Endodermal cell (in vitro differentiated cells): Measurements from ENCODE around the gene NUDT8. TPM values are rescaled to one million over a fixed set of nuclear protein-coding genes. Genes with fewer than 3 reads are reported as not detected.

Experiments
- DNase-seq: peaks from one replicate; pipeline ENCODE4 v3.0.0-alpha.2; 2017
- H3K27ac ChIP-seq: 2 replicates; pipeline ENCODE4 v1.5.1; 2013; ENCODE audit warnings: mild to moderate bottlenecking, low read depth, low read length, moderate library complexity
- H3K27me3 ChIP-seq: 2 replicates; pipeline ENCODE4 v1.6.1; 2013; ENCODE audit warnings: mild to moderate bottlenecking, low read length, moderate library complexity; ENCODE audit not compliant: insufficient read depth, control insufficient read depth, poor library complexity, severe bottlenecking
- H3K36me3 ChIP-seq: 2 replicates; pipeline ENCODE4 v1.7.0; 2013; ENCODE audit warnings: mild to moderate bottlenecking, low read length, moderate library complexity; ENCODE audit not compliant: control insufficient read depth, insufficient read depth
- H3K4me1 ChIP-seq: one replicate; pipeline ENCODE4 v1.7.0; 2013; ENCODE audit warnings: low read length; ENCODE audit not compliant: control insufficient read depth, insufficient read depth
- H3K4me3 ChIP-seq: 2 replicates; pipeline ENCODE4 v1.5.1; 2013; ENCODE audit warnings: mild to moderate bottlenecking, low read length, moderate library complexity
- H3K9ac ChIP-seq: 2 replicates; pipeline ENCODE4 v1.6.1; 2013; ENCODE audit warnings: mild to moderate bottlenecking, low read length, moderate library complexity; ENCODE audit not compliant: poor library complexity, severe bottlenecking; ENCODE audit errors: extremely low read depth
- H3K9me3 ChIP-seq: 2 replicates; pipeline ENCODE4 v1.6.1; 2013; ENCODE audit warnings: mild to moderate bottlenecking, low read length, moderate library complexity; ENCODE audit not compliant: control insufficient read depth
- H3K27ac Mint-ChIP-seq: 2 replicates; pipeline ENCODE4 v1.8.0; 2020; ENCODE audit warnings: mixed read lengths
- H3K27me3 Mint-ChIP-seq: 2 replicates; pipeline ENCODE4 v1.8.0; 2021; ENCODE audit warnings: mild to moderate bottlenecking, mixed read lengths; ENCODE audit not compliant: insufficient read depth
- H3K36me3 Mint-ChIP-seq: 2 replicates; pipeline ENCODE4 v1.8.0; 2020; ENCODE audit warnings: low read depth, mixed read lengths
- H3K4me1 Mint-ChIP-seq: 2 replicates; pipeline ENCODE4 v1.8.0; 2020; ENCODE audit warnings: mixed read lengths
- H3K4me3 Mint-ChIP-seq: 2 replicates; pipeline ENCODE4 v1.8.0; 2020; ENCODE audit warnings: mild to moderate bottlenecking, moderate library complexity, mixed read lengths
- H3K9me3 Mint-ChIP-seq: 2 replicates; pipeline ENCODE4 v1.8.0; 2020; ENCODE audit warnings: mild to moderate bottlenecking, mixed read lengths
- CTCF ChIP-seq: fragments of 200-600 bp; sonication (generic); conservative IDR thresholded peaks from 2 replicates; pipeline ENCODE4 v1.5.0; 2021; ENCODE audit warnings: antibody characterized with exemption, mild to moderate bottlenecking
- WGBS, 2 experiments: methylation state at CpG; one replicate each; pipeline versions ENCODE4 v1.1.5 to v1.1.7; 2013; ENCODE audit warnings: missing lambda C conversion rate in 2 of 2, mixed read lengths in 1 of 2; ENCODE audit not compliant: insufficient coverage in 1 of 2, insufficient read length in 1 of 2; 5-methylcytosine and 5-hydroxymethylcytosine counted together
- total RNA-seq, 2 donors: library from RNA; stranded (reverse); fragmentation: NEBNext Ultra II Directional in 1 of 2; extraction: Animal tissue kit (Norgen Biotek cat#: 25700) in 1 of 2; gene quantifications; 2 replicates in 1 of 2; 3 replicates in 1 of 2; pipeline ENCODE4 v1.2.1, GENCODE V29; 2021

The NUDT8 gene
- total RNA-seq, 2 donors from 2014 or later: 9.5 to 13.1 TPM

DNA sequence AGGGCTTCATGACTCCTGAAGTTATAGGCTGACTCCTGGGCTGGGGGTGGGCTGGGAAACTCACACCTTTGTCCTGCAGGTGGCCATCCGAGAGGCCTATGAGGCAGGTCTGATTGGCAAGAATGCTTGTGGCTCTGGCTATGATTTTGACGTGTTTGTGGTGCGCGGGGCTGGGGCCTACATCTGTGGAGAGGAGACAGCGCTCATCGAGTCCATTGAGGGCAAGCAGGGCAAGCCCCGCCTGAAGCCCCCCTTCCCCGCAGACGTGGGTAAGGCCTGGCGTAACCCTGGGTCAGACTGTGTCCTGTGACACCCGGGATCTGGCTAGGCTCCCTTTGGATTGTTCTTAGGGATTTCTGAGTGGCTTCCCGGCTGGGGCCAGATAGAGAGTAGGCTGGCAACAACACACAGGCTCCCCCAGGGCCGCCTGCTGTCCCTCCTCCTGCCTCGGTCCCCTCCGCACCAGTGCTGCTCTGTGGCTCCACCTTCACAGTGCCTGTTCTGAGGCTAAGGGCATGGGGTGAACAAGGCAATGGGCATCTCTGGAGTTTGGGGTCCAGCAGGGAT is 19.4 kb downstream of the NUDT8 start:
- peaks cover 24% of the 10 kb centered on the region for H3K36me3 ChIP-seq
- TF ChIP-seq CTCF: no peak
- H3K27me3 Mint-ChIP-seq: no peaks in the 10 kb centered on the region
- H3K4me1 Mint-ChIP-seq: peaks cover 11% of the 10 kb centered on the region
- H3K27ac ChIP-seq: no peak overlapping the region
- H3K9me3 ChIP-seq: no peaks in the 10 kb centered on the region
- no peak for DNase-seq
- 95 to 96% methylated on average over 10 to 15 of the region's 15 CpGs for WGBS, 2 experiments
- H3K36me3 Mint-ChIP-seq: peaks cover 31% of the 10 kb centered on the region
- no peak overlapping the region for H3K9ac ChIP-seq
- H3K27me3 ChIP-seq: no peaks in the 10 kb centered on the region
- H3K4me3 ChIP-seq: no peak overlapping the region
- H3K4me1 ChIP-seq: peaks cover 14% of the 10 kb centered on the region
- no peak overlapping the region for H3K27ac Mint-ChIP-seq
- H3K4me3 Mint-ChIP-seq: no peak overlapping the region
- H3K9me3 Mint-ChIP-seq: no peaks in the 10 kb centered on the region

- Mint-ChIP-seq H3K4me1 (peaks cover 18% of the 10 kb centered on the region), H3K9me3 (no peaks in the 10 kb centered on the region), H3K27ac (no peak overlapping the region), H3K27me3 (no peaks in the 10 kb centered on the region), H3K36me3 (peaks cover 31% of the 10 kb centered on the region), H3K4me3 (no peak overlapping the region)
- H3K4me1 ChIP-seq: peaks cover 14% of the 10 kb centered on the region
- no peaks in the 10 kb centered on the region for H3K9me3 ChIP-seq
- no peak for DNase-seq
- H3K36me3 ChIP-seq: peaks cover 24% of the 10 kb centered on the region
- no peaks in the 10 kb centered on the region for H3K27me3 ChIP-seq
- no peak overlapping the region for H3K9ac ChIP-seq
- WGBS, 2 experiments: 90 to 99% methylated on average over 5 to 9 of the region's 10 CpGs
- no peak overlapping the region for H3K4me3 ChIP-seq
- TF ChIP-seq CTCF: no peak
- H3K27ac ChIP-seq: no peak overlapping the region
Measured at GRCh38 chr11:67609316-67609715, 20.4 kb downstream of the NUDT8 start.

DNA sequence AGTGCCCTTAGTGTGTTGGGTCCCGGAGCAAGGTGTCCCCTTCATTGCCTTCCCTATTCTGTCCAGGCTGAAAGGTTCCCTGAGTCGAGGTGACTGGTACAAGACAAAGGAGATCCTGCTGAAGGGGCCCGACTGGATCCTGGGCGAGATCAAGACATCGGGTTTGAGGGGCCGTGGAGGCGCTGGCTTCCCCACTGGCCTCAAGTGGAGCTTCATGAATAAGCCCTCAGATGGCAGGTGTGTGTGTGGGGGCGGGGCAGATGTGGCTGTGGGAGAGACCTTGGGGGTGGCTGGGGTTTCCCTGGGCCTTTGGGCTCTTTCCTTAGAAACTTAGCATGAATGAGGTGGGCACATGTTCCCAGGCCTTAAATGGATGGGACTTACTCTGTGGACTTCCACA is 21.3 kb downstream of the NUDT8 start:
- H3K27me3 Mint-ChIP-seq: no peaks in the 10 kb centered on the region
- no peak overlapping the region for H3K27ac Mint-ChIP-seq
- no peak for DNase-seq
- H3K27ac ChIP-seq: no peak overlapping the region
- peaks cover 14% of the 10 kb centered on the region for H3K4me1 ChIP-seq
- no peak for TF ChIP-seq CTCF
- H3K36me3 ChIP-seq: peaks cover 24% of the 10 kb centered on the region
- peaks cover 20% of the 10 kb centered on the region for H3K4me1 Mint-ChIP-seq
- 92 to 100% methylated on average over 1 to 8 of the region's 8 CpGs for WGBS, 2 experiments
- no peaks in the 10 kb centered on the region for H3K9me3 ChIP-seq
- H3K4me3 Mint-ChIP-seq: peak overlapping the region; percentile 72
- H3K36me3 Mint-ChIP-seq: peaks cover 31% of the 10 kb centered on the region
- H3K27me3 ChIP-seq: no peaks in the 10 kb centered on the region
- H3K4me3 ChIP-seq: no peak overlapping the region
- no peaks in the 10 kb centered on the region for H3K9me3 Mint-ChIP-seq
- H3K9ac ChIP-seq: no peak overlapping the region
